Measurements from ENCODE around the gene SLC1A7. TPM values are rescaled to one million over a fixed set of nuclear protein-coding genes. Genes with fewer than 3 reads are reported as not detected.

Gene SLC1A7
- total and polyA plus RNA-seq, 2 of the 13 experiments (the other 11 are each of a cell fraction or from before 2014, with no cell fraction given) = 0.04 to 2.0 TPM

GRCh38 chr1:53183095-53183990 is 40.9 kb upstream of the SLC1A7 start (continued):
- no peak for TF ChIP-seq AFF4 (CRISPR knock-in tag; IDR thresholded peaks at IDR 0.05)
- TF ChIP-seq GPN1 (CRISPR knock-in tag; IDR thresholded peaks at IDR 0.05; ENCODE audit: borderline replicate concordance) = no peak
- no peak; the same call in 1 of the 2 replicates for TF ChIP-seq ZNF703 (CRISPR knock-in tag; IDR thresholded peaks at IDR 0.05; ENCODE audit: borderline replicate concordance)
- no peak for TF ChIP-seq SP140L (CRISPR knock-in tag; IDR thresholded peaks at IDR 0.05; ENCODE audit: borderline replicate concordance)
- TF ChIP-seq ZNF451 (CRISPR knock-in tag; IDR thresholded peaks at IDR 0.05) = no peak
- peak; percentile 69; the same call in 1 of the 2 replicates for TF ChIP-seq MYPOP (CRISPR knock-in tag; IDR thresholded peaks at IDR 0.05)
- TF ChIP-seq, protein P1, sequence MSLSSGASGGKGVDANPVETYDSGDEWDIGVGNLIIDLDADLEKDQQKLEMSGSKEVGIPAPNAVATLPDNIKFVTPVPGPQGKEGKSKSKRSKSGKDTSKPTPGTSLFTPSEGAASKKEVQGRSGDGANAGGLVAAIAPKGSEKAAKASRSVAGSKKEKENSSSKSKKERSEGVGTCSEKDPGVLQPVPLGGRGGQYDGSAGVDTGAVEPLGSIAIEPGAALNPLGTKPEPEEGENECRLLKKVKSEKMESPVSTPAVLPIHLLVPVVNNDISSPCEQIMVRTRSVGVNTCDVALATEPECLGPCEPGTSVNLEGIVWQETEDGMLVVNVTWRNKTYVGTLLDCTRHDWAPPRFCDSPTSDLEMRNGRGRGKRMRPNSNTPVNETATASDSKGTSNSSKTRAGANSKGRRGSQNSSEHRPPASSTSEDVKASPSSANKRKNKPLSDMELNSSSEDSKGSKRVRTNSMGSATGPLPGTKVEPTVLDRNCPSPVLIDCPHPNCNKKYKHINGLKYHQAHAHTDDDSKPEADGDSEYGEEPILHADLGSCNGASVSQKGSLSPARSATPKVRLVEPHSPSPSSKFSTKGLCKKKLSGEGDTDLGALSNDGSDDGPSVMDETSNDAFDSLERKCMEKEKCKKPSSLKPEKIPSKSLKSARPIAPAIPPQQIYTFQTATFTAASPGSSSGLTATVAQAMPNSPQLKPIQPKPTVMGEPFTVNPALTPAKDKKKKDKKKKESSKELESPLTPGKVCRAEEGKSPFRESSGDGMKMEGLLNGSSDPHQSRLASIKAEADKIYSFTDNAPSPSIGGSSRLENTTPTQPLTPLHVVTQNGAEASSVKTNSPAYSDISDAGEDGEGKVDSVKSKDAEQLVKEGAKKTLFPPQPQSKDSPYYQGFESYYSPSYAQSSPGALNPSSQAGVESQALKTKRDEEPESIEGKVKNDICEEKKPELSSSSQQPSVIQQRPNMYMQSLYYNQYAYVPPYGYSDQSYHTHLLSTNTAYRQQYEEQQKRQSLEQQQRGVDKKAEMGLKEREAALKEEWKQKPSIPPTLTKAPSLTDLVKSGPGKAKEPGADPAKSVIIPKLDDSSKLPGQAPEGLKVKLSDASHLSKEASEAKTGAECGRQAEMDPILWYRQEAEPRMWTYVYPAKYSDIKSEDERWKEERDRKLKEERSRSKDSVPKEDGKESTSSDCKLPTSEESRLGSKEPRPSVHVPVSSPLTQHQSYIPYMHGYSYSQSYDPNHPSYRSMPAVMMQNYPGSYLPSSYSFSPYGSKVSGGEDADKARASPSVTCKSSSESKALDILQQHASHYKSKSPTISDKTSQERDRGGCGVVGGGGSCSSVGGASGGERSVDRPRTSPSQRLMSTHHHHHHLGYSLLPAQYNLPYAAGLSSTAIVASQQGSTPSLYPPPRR (CRISPR knock-in tag; IDR thresholded peaks at IDR 0.05; ENCODE audit: borderline replicate concordance) = peak; percentile 95
- TF ChIP-seq NPAS2 (CRISPR knock-in tag; IDR thresholded peaks at IDR 0.05; ENCODE audit: borderline replicate concordance) = no peak
- peak; percentile 58; the same call in 1 of the 2 replicates for TF ChIP-seq RFXANK (CRISPR knock-in tag; IDR thresholded peaks at IDR 0.05)
- TF ChIP-seq ARNTL (CRISPR knock-in tag; IDR thresholded peaks at IDR 0.05) = peak; percentile 86; the same call in 1 of the 2 replicates
- no peak for TF ChIP-seq SMARCE1 (IDR thresholded peaks at IDR 0.05; ENCODE audit: borderline replicate concordance)
- no peak for TF ChIP-seq ZBTB14 (CRISPR knock-in tag; IDR thresholded peaks at IDR 0.05)
- TF ChIP-seq ZFP82 (CRISPR knock-in tag; IDR thresholded peaks at IDR 0.05; ENCODE audit: borderline replicate concordance) = no peak
- TF ChIP-seq HDAC1 (CRISPR knock-in tag; IDR thresholded peaks at IDR 0.05) = peak; percentile 47; the same call in 1 of the 2 replicates
- TF ChIP-seq ZNF17 (CRISPR knock-in tag; IDR thresholded peaks at IDR 0.05) = no peak
- no peak for TF ChIP-seq PAX8 (CRISPR knock-in tag; IDR thresholded peaks at IDR 0.05; ENCODE audit: borderline replicate concordance)
- TF ChIP-seq ZNF180 (CRISPR knock-in tag; IDR thresholded peaks at IDR 0.05; ENCODE audit: borderline replicate concordance, low read depth) = no peak
- TF ChIP-seq ISL2 (CRISPR knock-in tag; IDR thresholded peaks at IDR 0.05) = peak; percentile 89

All from HepG2 (cell line).